GM19238 (cell line): ENCODE data around the gene MYO3A.
"Not testable (repeated sequence)": the region's sequence is repeated elsewhere in the genome, so short reads cannot be mapped to it uniquely, and the experiment has no call there.

ENCODE experiments used
- DNase-seq: peaks from one replicate; pipeline ENCODE4 v3.0.0; 2011; ENCODE audit warnings: low spot score; ENCODE audit not compliant: insufficient read length

Gene MYO3A

GRCh38 chr10:26087666-26088065, 153.6 kb downstream of the MYO3A start:
- no peak for DNase-seq

- no peak for DNase-seq
These were observed 156.0 kb downstream of the MYO3A start for GRCh38 chr10:26090026-26090425.

- no peak for DNase-seq
These were observed 156.7 kb downstream of the MYO3A start for GRCh38 chr10:26090762-26091161.

- DNase-seq = no peak
These were observed 159.2 kb downstream of the MYO3A start for GRCh38 chr10:26093229-26093628.

GRCh38 chr10:26095781-26096180, 161.8 kb downstream of the MYO3A start:
- no peak for DNase-seq

GRCh38 chr10:26097549-26097948, 163.5 kb downstream of the MYO3A start:
- not testable (repeated sequence) for DNase-seq

- DNase-seq = no peak
These were observed 178.5 kb downstream of the MYO3A start for GRCh38 chr10:26112532-26112931.

- no peak for DNase-seq
These were observed 204.6 kb downstream of the MYO3A start for GRCh38 chr10:26138613-26139012.

- no peak for DNase-seq
These were observed 222.0 kb downstream of the MYO3A start for GRCh38 chr10:26156019-26156418.

GRCh38 chr10:26157734-26158133, 223.7 kb downstream of the MYO3A start:
- no peak for DNase-seq

- no peak for DNase-seq
These were observed 235.4 kb downstream of the MYO3A start for GRCh38 chr10:26169466-26169865.

- DNase-seq = no peak
These were observed 238.1 kb downstream of the MYO3A start for GRCh38 chr10:26172131-26172530.

- DNase-seq = no peak
These were observed 239.8 kb downstream of the MYO3A start for GRCh38 chr10:26173837-26174236.

GRCh38 chr10:26177341-26177740, 243.3 kb downstream of the MYO3A start:
- DNase-seq = no peak

GRCh38 chr10:26194275-26194674, 260.2 kb downstream of the MYO3A start:
- no peak for DNase-seq

- DNase-seq = no peak
These were observed 263.2 kb downstream of the MYO3A start for GRCh38 chr10:26197248-26197647.

- no peak for DNase-seq
These were observed 264.1 kb downstream of the MYO3A start for GRCh38 chr10:26198119-26198518.

GRCh38 chr10:26199841-26200240, 265.8 kb downstream of the MYO3A start:
- no peak for DNase-seq

GRCh38 chr10:26205223-26205622, 271.2 kb downstream of the MYO3A start:
- no peak for DNase-seq

- DNase-seq = no peak
These were observed 277.9 kb downstream of the MYO3A start for GRCh38 chr10:26211781-26212444.

GRCh38 chr10:26212511-26212910, 278.5 kb downstream of the MYO3A start:
- no peak for DNase-seq

GRCh38 chr10:26213157-26213800, 279.2 kb downstream of the MYO3A start:
- no peak for DNase-seq

- no peak for DNase-seq
These were observed 280.0 kb downstream of the MYO3A start for GRCh38 chr10:26214004-26214403.
